GM18870 (cell line): ENCODE data around the gene NRXN3.

Experiments
- ATAC-seq: cut with Tn5 transposase; IDR thresholded peaks from one replicate; pipeline ENCODE4 v1.9.1; 2021; ENCODE audit warnings: moderate library complexity; ENCODE audit not compliant: unreplicated experiment

Gene NRXN3

DNA sequence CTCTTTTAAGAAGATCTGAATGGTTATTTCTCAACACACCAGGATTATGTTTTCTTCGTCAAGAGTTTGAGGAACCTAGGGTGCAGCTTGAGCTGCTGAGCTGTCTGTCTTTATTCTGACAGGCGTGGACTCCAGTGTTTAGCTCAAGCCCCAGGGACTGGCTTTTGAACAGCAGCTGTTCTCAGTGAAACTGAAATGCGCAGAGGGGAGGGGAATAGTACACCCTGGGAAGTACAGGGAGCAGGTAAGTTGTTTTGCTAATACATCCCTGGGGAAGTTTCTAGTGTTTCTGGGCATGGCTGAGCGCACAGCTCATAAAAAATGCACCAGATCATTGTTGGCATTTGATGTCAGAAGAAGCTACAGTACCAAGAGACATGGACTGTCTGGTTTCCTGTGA lies 1381.3 kb downstream of the NRXN3 start:
- no peak for ATAC-seq

DNA sequence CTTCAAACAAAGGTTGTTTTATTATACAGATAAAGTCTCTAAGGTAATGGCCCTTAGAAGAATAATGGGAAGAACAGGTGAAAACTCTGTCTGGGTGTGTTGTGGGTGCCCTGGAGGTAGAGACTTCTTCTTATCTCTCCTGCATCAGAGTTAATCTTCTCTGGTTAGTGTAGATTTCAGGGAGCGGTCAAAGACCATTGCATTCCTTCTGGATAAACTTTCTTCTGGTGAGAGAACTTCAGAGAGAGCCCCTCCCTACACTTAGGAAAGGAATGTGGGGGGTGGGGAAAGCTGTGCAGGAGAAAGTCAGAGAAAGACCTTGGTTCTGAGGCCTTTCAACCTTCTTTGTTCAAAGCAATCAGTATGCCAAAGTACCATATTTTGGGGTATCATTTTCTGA lies 1382.6 kb downstream of the NRXN3 start:
- no peak for ATAC-seq

DNA sequence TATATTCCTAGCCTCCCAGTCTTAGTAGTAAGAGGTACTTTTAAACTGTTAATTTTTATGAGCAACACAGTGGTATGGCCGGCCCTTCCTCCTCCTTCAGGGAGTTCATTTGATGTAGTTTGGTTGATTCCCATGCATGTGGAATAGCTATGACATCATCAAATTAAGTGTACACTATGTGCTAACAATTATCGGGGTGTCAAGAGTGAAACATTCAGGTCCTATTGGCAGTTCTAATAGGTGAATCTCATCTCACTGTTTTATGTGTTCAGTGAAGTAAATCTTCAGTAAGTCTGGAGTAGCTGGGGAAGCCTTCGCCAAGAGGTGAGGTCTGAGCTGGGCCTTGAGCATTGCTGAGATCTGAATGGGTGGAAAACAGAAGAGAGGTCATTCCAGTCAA lies 1384.6 kb downstream of the NRXN3 start:
- ATAC-seq = no peak

DNA sequence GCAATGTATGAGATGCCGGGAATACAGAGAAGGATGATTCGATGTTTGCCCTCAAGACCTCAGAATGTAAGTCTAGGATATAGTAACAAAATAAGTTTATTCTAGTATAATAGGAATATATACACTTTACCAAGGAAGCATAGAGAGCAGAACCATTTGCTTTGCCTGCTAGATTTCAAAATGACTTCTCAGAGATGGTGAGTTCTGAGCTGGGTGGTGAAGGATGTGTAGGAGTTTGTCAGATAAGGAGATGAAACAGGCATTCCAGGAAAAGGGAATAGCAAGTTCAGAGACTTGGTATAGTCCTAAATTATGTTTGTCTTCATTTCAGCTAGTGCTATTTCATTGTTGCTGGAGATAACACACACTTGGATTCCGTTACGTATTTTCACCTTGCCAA lies 1385.3 kb downstream of the NRXN3 start:
- ATAC-seq = no peak

DNA sequence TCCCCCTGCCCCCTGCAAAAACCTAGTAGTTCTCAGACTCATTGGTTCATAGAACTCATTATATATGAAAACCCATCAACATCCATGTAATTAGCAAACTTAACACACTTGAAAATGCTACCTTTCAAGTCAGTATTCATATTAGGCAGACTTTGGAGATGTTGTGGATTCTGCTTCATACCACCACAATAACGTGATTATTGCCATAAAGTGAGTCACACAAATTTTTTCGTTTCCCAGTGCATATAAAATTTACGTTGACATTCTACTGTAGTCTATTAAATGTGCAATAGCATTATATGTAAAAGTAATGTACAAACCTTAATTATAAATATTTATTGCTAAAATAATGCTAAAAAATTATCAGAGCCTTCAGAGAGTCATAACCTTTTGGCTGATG lies 1387.1 kb downstream of the NRXN3 start:
- ATAC-seq = no peak

DNA sequence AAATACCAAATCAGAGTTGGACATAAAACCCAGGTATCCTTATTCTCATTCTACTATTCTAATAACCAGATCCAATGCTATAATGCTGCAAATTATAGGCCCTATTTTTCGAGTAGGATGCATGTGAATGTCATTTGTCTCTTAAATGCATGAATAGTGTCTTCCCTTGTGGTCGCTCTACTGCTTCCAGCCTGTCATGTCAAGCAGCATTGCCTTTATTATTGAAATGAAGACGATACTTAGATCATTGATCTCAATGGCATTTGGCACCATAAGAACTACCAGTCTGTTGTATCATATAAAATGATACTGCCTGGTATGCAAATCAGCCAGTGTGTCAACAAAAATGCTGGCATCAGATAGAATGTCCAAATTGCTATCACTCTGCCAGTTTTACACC lies 1392.0 kb downstream of the NRXN3 start:
- no peak for ATAC-seq

DNA sequence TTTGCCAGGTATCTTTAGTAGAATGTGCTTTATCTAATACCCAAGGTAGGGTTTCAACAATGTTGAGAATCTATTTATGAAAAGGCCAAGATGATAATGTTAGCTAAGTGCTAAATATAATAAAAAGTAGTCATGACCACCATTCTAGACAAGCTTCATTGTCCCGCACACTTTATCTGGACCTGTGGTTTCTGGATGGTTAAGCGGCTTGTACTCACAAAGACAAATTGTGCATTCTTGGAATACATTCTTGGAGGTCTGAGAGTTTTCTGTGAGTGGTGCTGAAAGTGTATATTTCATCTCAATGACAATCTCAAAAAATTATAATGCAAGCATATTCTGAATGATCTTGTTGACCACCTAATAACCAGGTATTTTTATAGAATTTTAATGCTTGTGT lies 1394.2 kb downstream of the NRXN3 start:
- ATAC-seq = no peak

DNA sequence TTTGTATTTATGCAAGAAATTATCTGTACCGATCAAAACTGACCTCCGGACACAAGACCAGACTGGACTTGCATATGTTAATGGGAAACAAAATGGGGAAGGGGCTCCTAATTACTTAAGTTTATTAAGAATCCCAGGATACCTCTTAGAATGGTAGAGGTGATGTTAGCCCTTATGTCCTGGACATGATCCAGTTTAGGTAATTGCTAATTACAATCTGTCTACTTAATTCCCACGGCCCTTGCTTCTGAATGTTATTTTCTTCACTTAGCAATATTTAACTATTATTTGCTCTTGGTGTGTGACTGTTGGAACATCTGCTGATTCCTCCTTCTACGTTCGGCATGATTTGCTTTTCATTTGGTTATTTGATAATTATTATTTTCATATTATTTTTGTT lies 1397.1 kb downstream of the NRXN3 start:
- ATAC-seq = no peak

DNA sequence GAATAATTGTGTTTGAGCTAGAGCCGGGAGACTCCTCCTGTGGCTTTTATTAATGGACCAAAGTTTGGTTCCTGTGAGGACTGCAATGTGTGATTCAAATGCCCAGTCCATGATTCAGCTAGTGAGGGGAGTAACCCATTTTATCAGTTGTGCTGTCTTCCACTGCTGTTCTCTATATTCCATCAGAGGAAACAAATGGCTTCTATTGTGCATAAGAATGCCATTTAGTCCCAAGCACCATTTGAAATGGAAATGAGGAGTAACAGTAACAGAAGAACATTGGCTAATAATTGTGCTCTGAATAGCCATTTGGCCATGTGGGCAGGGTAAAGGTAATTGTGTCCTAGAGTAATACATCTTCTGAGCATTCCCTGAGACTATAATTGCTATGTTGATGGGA lies 1398.4 kb downstream of the NRXN3 start:
- no peak for ATAC-seq

DNA sequence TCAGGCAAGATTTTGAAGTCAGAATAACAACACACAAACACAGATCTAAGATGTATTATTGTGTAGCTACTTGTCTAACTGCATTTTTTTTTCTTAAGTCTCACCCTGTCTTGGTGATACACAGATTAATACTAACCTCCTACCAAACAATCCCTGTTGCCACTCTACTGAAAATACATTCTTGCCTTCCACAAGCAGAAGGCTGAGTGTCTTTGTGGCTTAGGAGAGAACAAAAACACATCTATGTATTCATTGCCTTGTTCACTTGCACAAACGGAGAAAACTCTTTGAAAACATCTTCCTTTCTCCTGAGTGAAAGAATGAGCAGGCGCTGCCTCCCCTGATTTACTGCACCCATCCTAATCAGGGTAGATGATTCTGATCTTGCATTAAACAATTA lies 1398.9 kb downstream of the NRXN3 start:
- ATAC-seq = no peak

DNA sequence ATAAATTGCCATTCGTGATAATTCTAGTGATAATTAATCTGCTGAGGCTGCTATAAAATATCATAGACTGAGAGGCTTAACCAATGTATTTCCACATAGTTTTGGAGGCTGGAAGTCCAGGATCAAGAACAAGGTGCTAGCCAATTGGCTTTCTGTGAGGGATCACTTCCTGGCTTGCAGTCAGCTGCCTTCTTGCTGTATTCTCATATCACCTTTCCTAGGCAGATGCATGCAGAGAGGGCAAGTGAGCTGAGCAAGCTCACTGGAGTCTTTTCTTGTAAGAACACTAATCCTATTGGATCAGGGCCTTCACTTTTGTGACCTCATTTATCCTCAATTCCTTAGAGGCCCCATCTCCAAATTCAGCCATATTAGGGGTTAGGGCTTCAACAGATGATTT lies 1400.5 kb downstream of the NRXN3 start:
- no peak for ATAC-seq

DNA sequence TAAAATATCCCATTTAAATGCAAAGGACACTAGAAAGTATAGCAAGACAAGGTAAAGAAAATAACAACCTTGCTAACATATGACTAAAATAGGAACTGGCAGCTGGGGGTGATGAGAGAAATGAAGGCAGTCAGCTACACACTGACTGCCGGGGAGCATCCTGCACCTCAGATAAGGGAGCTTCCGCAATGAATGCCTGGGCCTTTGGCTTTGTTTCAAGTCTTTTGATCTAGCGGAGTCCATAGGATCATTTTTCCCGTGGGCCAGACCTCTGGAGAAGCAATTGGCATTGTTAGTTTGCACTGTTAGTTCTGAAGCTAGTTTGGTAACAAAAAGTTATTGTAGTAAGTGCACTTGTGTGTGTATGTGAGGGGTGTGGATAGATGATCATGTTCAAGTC lies 1401.2 kb downstream of the NRXN3 start:
- no peak for ATAC-seq

DNA sequence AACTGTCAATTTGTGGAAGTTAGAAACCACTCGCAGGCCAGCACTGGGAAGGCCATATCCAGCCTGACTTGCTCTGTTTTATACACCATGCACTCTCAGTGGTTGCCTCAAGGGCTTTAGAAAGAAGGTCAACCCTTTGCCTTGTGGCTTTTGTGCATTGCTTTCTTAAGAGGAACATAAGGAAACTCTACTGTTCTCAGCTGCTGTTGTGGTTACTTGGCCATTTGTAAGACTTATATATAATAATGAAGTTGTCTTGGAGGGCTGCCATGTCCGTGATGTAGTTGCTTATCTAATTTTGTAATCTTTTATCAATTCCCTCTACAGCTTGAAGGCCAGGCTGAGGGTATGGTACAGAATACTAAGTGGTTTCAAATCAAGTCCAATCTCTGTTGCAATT lies 1403.3 kb downstream of the NRXN3 start:
- no peak for ATAC-seq

DNA sequence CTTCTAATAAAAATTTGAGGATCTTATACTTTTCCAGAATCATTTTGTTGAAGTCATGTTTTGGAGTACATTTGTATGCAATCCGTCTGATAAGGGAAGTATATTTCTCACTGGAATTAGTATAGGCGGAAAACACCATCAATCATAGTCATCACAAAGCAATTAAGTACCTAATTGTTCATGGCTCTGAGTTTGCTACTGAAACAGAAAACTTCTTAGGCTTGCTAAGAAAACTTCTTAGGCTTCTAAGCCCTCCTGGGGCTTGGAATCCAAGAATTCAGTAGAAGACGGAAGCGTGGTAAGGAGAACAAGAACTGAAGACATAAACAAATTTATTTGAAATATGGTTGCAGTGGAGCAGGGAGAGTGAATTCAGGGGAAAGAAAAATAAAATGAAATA lies 1404.9 kb downstream of the NRXN3 start:
- no peak for ATAC-seq

DNA sequence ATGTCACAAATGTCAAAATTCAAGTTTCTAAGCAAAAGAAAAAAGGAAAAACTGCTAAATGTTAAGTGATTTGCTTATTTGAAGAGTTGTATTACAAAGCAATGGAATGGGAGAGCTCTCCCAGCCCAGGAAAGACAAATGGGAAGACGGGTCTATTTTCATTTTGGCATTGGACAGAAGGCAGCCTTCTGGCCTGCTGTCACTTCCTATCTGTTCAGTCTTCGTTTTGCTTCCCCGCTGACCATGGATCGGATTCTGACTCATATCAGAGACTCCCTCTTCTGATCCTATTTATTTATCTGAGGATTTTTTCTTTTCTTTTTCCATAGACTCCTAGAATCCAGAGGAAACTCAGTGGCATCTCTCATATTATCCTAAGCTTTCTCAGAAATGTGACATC lies 1406.3 kb downstream of the NRXN3 start:
- ATAC-seq = no peak

DNA sequence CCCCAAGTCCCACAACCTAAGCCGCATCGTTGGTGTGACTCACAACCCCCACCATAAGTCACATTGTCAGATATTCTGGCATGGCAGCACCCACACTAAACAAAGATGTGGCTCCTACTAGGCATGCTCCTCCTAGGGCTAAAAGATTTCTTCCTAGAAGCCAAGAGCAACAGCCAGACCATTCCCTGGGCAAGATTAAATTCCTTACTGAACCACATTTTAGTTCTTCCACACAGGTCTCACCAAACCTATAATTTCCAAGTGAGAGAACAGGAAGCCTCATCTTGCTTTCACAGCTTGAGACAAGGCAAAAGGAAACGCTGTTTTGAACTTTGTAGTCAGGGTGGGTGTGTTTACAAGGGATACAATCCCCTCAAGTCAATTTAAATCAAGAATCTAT lies 1408.3 kb downstream of the NRXN3 start:
- ATAC-seq = no peak

DNA sequence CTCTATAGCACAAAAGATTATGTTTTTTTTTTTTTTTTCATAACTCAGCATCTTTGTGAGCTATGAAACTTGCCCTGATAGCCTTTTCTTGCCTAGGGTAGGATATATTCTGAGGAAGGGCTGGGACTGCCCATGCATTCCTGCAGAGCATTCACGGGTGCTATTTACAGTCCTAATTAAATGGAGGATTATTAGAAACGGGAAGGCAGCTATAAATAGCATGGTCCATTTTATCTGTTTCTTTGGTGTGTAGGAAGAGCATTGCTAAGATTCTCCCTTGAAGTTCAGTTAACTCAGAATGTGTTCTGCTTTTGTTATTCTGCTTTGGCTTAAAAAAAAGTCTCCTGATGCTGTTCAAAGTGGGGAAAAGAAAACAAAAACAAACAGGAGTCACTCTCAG lies 1410.2 kb downstream of the NRXN3 start:
- ATAC-seq = no peak

DNA sequence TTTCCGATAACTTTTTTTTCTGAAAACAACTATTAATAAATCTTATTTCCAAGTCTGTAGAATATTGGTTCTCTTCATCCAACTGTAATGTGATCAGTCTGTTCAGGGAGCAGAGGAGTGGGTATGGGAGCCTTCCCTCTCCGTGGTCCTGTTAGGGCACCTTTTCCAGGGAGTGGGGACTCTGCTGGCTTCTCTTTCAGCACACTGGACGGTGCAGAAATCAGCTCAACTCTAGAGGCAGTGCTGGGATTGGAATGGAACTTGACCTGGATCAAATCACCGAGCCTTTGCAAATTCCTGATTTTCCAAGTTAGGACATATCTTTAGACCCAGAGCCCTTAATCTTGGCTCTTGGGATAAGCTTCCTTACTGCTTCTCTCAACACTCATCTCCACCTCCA lies 1410.7 kb downstream of the NRXN3 start:
- ATAC-seq = no peak

DNA sequence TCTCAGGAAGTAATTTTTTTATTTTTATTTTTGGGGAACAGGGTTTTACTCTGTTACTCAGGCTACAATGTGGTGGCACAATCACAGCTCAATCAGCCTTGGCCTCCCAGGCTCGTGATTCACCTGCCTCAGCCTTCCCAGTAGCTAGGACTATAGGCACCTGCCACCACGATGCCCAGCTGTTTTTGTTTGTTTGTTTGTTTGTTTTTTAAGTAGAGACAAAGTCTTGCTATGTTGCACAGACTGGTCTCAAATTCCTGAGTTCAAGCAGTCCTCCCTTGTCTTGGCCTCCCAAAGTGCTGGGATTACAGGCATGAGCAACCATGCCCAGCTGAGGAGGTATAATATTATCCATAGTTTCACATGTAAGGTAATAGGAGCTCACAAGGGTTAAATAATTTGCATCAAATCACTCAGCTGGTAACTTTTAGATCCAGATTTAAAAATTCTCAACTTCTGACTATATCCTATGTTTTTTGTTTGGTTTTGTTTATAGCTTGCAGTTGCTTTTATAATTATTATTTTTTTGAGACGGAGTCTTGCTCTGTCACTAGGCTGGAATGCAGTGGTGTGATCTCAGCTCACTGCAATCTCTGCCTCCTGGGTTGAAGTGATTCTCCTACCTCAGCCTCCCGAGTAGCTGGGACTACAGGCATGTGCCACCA lies 1411.9 kb downstream of the NRXN3 start:
- ATAC-seq = no peak

DNA sequence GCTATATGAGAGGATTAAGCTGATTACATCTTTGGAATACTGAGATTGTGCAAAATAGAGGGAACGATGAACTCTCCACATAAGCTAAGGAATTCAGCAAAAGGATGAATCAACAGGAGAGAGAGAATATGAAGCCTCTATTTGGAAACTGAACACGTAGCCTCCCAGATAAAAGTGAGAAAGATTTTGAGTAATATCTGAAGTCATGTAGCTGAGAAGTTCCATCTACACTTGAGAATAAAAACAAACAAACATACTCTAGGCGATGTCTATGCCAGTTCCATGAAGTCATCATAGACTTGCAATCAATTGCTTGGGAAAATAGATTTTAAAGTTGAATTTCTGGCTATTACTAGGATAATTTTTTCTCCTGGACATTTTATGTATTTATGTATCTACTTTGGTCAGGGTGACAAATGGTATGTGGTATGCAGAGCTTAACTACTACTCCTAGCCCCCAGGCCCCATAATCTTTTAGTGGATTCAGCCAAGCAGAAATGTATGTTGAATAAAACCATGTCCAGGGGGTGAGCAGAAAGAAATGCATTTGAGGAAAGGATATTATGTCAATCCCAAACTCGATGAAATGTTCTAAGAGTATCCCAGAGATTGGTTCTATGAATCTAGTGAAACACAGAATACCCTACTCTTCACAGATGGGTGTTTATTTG lies 1413.7 kb downstream of the NRXN3 start:
- no peak for ATAC-seq

DNA sequence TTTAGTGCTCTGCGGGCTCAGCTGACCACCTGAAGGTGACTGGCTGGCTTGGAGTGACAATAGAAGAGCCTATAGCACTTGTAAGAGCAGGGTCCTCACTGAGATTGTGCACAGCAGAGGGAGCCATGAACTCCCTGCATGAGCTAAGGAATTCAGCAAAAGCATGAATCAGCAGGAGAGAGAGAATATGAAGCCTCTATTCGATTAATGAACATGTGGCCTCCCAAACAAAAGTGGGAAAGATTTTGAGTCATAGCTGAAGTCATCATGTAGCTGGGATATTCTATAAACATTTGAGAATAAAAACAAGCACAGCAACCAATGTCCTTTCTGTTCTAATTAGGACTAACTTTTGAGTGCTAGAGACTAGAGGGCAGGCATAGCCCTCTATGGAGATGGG lies 1414.5 kb downstream of the NRXN3 start:
- no peak for ATAC-seq

DNA sequence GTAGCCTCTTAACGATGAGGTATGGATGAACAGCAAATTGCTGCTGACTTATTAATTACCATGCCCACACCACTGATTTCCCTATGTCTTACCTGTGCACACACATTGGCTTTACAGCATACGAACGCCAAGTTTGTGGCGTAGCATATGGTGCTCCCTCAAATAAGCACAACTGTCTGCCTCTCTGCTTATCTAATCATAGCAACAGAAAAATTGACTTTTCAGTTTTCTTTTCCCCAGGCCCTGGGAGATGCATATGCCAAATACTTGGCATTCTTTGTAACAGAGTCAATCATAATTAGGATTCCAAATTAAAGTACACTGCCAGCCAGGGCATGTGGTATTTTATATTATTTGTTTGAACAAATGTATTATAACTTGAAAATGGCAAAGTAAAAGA lies 1415.7 kb downstream of the NRXN3 start:
- ATAC-seq = no peak

DNA sequence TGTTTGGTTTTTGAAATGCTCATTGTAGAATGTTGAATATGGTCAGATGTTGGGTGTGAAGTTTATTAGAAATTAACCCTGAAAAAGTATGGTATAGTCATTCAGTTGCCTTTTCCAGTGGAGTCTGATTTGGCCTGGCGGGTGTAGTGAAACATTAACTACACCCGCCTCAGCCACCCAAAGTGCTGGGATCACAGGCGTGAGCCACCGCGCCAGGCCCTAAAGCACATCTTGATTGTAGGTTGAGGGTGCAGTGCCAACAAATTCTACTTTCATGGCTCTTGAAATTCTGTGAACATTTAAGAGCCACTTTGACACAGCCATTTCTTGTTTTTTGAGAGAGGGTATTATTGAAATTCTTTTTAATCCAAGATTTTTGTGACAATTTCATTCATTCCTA lies 1416.2 kb downstream of the NRXN3 start:
- no peak for ATAC-seq
